Right renal cortex interstitium (tissue), 3 donors: ENCODE data around the gene KCNJ15. TPM values are rescaled to one million over a fixed set of nuclear protein-coding genes. Genes with fewer than 3 reads are reported as not detected.

Experiments
- DNase-seq, 3 donors: peaks; one replicate each; pipeline ENCODE4 v3.0.0-alpha.2; 2013; ENCODE audit warnings: low read depth in 3 of 3, low spot score in 2 of 3
- polyA plus RNA-seq, 3 donors: library from polyadenylated mRNA; unstranded; fragments of 120-200 nt; gene quantifications; one replicate each; pipeline ENCODE4 v1.2.1, GENCODE V29; 2013; ENCODE audit not compliant: insufficient read length in 3 of 3

KCNJ15 gene
- polyA plus RNA-seq, 3 donors = 239 to 261 (median 244) TPM

DNA sequence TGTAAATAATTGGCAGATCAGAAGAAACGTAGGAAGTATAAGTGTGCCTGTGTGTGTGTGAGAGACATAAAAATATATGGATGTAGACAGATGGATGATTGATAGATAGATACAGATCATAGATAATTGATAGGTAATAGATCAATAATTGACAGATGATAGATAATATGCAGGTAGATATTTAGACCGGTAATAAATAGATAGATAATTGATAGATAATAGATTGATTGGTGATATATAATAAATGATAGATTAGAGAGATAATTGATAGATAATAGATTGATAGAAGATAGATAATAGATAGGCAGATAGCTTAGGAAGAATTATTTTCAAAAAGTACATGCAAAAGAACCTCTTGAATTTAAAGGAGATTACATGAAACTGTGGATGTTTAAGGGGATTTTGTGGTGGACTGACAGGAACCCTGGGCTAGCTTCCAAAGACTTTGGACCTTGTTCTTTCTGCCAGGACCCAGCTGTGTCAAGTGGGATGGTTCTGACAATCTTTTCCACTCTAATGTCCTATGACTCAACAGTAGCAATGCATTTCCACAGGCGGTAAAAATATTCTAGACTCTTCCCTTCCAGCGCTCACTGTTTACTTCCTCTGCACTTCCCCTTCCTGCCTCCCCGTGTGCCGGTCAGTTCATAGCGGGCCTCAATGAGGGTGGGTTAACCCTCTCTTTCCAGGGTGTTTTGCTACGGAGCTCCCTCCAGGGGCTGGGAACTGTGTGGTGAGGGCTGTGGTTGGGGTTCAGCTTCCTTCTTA lies 39.4 kb downstream of the KCNJ15 start:
- DNase-seq = no peak

GRCh38 chr21:38297194-38297631 lies 40.4 kb downstream of the KCNJ15 start:
- DNase-seq = no peak

DNA sequence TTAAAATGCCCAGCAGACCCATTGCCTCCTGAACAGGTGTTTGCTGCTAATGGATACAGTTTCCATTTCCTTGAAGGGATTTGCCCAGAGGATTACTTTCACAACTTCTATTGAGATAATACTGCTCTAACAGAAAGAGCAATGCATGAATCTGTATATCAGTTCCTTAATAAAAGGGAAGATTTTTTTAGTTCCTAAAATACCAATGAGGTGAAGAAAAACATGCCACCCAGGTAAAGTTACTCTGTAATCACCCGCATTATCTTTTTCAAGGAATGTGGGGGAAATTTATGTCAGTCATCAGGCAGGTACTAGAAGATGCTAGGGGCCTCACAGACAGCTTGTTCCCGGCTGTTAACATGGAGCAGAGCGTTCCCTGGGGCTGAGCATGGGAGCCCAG lies 41.1 kb downstream of the KCNJ15 start:
- no peak for DNase-seq

DNA sequence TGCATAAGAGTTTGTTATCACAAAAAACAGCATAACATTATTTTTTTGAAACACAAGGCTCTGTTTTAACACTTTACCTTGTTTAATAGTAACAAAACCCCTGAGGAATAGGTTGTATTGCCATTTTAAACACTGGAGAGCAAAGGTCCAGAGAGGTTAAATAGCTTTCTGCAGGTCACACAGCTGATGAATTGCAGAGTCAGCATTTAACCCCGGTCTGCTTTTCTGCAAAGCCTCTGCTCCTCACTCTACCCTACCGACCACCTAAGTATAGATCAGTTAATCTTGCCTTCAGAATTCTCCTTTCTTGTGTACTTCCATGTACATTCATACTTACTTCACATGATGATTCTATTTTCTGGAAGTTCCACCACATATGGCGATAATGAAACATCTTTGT lies 42.0 kb downstream of the KCNJ15 start:
- no peak for DNase-seq

GRCh38 chr21:38299671-38300070 lies 42.9 kb downstream of the KCNJ15 start:
- no peak for DNase-seq

DNA sequence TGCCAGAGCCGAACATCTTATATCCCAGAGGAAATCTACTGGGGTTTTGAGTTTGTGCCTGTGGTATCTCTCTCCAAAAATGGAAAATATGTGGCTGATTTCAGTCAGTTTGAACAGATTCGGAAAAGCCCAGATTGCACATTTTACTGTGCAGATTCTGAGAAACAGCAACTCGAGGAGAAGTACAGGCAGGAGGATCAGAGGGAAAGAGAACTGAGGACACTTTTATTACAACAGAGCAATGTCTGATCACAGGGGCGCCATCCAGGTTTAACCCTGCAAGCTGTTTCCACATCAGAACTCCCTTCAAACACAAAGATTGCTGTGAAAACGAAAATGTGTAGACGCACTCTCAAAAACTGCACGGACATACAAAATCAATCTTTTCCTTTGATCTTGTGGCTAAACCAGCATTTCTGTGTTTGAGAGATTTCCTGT lies 43.4 kb downstream of the KCNJ15 start:
- DNase-seq = no peak

GRCh38 chr21:38301321-38302214 lies 44.8 kb downstream of the KCNJ15 start:
- DNase-seq = no peak

DNA sequence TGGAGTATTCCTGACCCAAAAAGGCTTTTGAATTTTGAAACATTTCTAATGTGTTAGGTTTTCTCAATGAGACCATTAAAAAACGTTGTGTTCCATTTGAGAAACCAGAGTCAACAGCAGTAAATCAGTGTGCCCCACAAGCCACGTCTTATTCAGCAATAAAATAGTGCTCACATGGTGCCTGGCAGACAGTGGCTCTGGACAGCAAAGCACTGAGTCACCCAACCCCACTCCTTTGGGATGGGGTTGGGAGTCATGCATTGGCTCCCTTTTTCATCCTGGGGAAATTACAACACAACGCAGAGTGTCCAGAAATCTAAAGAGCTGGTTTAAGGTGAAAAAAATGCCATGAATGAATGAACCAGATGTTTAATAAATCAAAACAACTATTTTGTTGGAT lies 46.5 kb downstream of the KCNJ15 start:
- no peak for DNase-seq

DNA sequence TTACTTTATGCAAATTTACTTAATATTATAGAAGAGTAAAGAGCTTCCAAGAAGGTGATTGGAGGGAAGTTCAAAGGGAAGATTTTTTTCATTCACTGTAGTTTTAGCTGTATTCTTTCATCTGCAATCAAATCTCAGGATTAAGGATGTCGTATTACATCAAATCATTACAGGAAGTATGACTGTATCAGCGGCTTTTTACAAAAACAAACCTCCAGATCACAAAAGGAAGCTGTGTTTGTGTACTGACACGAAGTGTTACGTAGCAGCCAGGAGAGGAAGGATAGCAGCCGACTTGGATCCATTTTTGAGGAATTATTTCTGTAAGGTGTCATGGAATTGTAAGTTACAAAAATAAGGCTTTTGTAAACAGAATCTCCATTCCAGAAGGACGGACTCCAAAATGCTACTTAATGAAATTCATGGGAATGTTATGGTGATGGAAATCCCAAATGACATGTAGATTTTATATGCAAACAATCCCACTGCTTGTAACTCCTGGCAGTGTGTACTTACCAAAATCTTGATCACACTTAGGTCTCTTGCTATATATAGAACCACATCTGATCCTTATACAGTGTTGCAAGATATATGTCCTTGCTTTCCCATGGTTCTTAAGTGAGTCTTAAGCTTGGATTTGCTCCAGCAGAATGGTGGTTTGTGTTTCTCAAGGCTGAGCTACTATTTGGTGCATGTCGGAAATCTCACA lies 49.8 kb downstream of the KCNJ15 start:
- DNase-seq = no peak

DNA sequence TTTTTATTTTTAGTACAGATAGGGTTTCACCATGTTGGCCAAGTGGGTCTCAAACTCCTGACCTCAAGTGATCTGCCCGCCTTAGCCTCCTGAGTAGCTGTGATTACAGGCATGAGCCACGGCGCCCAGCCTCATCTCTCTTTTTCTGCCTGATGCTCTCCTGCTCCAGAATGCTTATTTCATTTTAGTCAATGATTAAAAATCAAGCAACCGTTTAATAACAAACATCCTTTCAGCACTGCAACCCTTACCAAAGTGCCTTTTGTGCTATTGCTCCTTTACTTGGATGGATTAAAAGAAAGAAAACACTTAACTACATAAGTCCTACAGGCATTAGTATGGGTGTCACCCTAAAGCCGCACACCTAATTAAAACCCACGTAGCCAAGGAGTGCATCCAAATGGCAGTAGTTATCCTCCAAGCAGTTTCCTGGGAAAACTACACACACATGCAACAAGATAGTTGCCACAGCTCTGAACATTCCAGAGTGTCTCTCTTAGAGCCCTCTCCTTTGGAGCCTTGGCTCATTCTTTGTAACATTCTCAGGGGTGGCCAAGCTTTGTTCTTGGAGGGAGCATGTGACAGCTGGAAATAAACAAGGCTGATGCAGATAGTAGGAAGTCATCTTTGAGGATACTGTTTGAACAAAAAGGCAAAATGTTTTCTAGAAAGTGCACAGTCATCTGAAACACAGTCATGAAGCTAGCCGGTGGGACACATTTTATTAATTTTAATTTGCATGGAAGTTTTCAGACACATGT lies 51.2 kb downstream of the KCNJ15 start:
- no peak for DNase-seq

GRCh38 chr21:38308532-38309119 lies 51.8 kb downstream of the KCNJ15 start:
- no peak for DNase-seq

DNA sequence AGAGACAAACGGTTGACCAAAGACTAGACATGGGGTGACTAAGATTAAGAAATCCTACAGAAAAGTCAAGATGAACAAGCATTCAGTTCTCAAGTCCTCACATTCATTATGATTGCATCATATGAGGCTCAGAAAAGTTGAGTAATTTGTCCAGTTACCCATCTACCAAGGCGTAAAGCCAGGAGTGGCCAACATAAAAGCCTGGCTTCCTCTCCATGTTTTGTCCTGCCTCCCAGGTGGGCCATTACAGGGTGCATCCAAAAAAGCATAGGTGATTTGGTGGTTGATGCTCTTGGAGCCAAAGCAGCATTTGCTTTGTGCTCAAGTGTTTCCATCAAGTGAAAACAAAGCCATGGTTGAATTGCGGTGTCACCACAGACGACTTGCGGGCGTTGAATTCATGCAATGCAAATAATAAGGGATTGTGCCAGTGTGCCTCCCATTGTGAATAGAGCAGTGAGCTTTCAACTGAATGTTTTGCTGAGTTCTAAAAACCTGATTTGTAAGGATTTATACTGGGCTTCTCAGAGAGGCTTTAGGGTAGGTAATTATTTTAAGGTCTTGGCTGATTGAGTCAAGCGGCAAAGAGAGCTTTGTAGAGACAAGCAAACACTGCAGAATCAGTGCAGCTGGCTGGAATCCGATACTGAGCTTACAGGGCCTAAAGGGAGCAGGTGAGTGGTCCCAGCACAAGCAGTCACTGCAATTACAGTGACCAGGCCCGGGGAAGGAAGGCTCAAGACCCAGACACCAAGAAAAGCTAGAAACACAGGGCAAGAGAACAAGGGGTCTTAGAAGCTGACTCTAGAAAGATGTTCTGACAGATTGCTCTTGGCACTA lies 54.1 kb downstream of the KCNJ15 start:
- no peak for DNase-seq

DNA sequence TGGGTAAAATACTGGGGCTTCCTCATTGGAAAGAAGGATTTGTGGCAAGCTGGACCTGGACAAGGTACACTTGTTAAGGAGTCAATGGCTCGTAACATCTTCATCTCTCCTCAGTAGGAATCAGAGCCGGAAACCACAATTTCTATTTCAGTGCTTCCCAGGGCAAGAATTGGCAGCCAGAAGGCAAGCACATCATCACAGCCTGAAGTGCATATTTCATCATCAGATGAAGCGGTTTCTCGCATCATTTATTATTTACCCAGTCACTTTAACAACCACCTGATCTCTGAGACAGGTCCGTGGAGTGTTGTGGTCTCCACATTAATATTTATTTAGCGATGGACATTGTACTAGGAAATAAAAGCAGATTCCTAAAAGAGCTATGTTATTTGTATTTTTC lies 55.0 kb downstream of the KCNJ15 start:
- no peak for DNase-seq

DNA sequence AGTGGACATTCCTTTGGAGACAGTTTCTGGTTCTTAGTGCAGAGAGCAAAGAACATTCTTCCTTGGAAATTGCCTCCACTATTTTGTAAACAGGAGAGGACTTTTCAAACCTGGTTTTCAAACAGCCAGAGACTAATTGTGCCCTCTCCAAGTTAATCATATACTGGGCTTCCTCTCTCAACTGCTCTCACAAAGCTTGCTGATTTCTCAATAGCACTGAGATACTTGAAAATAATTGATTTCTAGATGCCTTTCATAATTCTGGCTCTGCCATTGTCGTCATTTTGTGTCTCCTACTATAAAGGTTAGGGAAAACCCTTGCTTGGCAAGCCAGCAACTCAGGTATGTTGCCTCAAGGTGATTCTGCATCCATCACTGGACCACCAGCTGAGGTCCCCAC lies 56.0 kb downstream of the KCNJ15 start:
- DNase-seq = no peak

GRCh38 chr21:38314558-38314957 lies 57.8 kb downstream of the KCNJ15 start:
- no peak for DNase-seq

DNA sequence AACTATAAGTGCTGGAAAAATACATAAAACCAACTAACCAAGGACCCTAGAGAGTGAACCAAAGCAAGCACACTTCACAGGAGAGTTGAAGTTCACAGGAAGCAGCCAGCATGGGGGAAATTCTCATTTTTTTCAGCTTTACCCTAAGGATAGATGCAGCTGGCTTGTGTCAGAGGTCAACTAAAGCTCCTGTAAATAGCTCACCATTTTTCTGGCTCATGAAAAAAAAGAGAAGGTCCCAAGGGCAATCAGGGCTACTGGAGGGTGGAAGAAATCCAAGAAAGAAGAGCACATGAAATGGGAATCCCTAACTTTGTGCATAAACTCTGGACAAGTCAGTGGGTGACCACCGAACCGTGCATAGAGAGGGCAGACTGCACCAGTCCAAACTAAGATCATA lies 58.3 kb downstream of the KCNJ15 start:
- no peak for DNase-seq

DNA sequence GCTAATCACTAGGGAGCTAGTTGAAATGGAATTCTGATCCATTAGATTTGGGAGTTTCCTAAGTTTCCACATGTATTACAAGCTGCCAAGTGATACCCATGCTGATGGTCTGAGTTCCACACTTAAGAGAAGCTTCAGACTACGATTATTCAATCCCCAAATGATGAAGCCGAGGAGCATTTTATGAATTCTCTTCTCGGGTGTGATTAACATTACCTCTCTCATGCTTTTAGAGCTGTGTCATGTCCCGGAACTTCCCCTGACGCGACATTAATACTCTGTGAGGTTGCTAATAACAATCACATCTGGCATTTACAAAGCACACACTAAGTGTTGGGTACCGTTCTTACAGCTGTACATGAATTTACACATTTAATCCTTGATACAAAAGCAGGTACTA lies 63.0 kb downstream of the KCNJ15 start:
- no peak for DNase-seq

GRCh38 chr21:38321568-38321967 lies 64.8 kb downstream of the KCNJ15 start:
- no peak for DNase-seq

- DNase-seq = no peak
These were observed 65.6 kb downstream of the KCNJ15 start for GRCh38 chr21:38322311-38322950.
